NK-92 (cell line): ENCODE results near the gene AKNA.

Experiments
- DNase-seq: peaks from one replicate; lab custom pipeline; 2025; ENCODE audit not compliant: unreplicated experiment; lab: John Stamatoyannopoulos, UW

AKNA gene

DNA sequence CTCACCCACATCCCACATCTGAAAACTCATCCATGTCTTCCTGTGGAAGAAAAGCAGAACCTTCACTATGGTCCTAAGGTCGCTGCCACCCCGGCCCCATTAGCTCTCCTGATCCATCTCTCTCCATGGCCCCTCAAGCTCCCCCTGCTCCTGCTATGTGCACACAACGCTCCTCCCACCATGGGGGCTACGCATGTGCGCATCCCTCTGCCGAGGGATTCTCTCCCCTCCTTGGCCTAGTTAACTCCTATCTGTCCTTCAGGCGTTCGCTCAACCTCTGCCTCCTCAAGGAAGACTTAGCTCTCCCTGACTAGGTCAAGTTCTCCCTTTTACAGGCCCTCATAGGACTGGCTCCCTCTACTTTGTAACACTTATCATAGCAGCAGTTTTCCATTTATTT, 9.8 kb downstream of the AKNA start:
- no peak for DNase-seq

- DNase-seq, result no peak
These were observed 11.0 kb downstream of the AKNA start for GRCh38 chr9:114376586-114377445.

DNA sequence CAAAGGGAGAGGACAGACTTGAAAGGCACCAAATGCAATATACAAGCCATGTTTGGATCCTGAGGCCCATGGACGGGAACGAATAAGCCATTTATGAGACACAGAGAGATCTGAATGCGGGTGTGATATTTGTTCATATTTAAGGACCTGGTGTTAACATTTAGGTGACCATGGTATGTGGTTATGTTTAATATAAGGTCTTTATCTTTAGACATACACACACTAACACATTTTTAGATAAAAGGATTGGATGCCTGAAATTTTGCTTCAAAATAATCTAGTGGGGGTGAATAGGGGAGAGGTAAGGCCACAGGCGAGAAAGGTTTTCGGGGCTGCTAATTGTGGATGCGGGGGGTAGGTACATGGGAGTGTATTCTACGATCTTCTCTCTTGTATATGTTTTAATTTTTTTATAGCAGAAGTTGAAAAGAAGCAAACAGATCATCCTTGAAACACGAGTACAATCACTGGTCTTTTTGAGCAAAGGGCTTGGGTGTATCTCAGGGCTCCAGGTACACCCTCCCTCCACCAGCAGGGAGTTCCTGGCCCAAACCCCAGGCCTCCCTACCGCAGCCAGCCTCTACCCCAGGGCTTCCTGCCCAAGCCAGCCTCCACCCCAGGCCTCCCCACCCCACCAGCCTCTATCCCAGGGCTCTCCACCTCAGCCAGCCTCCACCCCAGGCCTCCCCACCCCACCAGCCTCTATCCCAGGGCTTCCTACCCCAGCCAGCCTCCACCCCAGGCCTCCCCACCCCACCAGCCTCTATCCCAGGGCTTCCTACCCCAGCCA, 12.2 kb downstream of the AKNA start:
- DNase-seq, result no peak

DNA sequence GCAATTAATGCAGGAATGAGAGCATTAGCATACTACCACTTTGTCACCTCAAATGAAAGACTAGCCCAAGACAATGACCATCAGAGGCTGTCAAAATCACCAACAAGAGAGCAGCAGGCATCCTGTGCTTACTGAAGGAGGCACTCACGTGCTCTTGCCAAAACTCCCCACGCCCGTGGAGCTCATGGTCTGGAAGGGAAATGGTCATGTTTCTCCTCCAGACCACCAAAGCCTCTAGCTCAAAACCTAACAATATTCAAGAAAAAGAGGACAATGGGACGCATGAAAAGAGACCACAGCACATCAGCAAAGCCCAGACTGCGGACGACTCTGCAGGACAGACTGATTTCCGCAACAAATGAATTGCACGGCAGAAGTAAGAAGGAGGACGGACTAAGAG, 12.8 kb downstream of the AKNA start:
- no peak for DNase-seq

GRCh38 chr9:114373960-114374730, 13.6 kb downstream of the AKNA start:
- DNase-seq, result no peak

- DNase-seq, result peak; percentile 40
These were observed 14.8 kb downstream of the AKNA start for GRCh38 chr9:114372921-114373448.

GRCh38 chr9:114371973-114372917, 15.5 kb downstream of the AKNA start:
- no peak for DNase-seq

DNA sequence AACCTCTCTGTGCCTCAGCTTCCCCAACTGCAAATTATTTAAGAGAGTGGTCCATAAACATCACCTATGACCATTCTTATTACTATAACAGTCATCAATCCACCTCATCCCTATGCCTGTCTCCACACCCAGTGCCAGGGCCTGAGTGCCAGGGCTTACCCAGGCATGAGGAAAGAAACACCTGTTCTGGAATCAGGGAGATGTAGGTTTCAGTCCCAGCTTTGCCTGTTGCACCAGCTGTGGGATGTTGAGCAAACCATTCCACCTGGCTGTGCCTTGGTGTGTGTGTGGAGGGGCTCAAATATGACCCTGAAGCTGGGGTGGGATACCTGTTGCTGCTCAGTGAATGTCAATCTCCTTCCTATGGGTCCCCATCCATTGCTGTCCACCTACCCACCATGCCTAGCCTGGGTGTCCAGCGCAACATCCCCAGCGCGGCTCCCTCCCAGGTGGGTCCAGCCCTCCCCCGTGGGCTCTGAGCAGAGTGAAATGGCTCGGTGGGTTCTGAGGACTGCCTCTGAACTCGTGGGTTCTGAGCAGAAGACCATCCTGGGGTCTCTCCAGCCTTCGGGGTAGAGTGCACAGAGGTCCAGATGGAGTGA, 16.3 kb downstream of the AKNA start:
- no peak for DNase-seq

DNA sequence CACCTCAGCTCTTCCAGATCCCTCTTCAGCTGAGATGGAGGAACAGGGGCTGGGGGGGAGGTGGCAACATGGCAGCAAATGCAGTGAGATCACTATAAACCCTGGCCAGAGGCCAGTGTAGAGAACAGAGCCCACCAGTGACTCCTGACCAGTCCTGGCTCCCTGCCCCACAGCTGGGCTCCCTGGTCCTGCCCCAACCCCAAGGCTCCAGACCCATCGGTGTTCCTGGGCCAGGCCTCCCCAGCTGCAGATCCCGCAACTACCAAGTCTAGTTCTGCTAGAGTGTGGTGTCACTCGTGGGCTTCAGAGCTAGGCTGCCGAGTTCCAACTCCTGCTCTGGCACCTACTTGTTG, 16.8 kb downstream of the AKNA start:
- DNase-seq, result no peak

GRCh38 chr9:114370251-114370967, 17.4 kb downstream of the AKNA start:
- DNase-seq, result no peak

GRCh38 chr9:114369216-114370130, 18.3 kb downstream of the AKNA start:
- DNase-seq, result no peak

DNA sequence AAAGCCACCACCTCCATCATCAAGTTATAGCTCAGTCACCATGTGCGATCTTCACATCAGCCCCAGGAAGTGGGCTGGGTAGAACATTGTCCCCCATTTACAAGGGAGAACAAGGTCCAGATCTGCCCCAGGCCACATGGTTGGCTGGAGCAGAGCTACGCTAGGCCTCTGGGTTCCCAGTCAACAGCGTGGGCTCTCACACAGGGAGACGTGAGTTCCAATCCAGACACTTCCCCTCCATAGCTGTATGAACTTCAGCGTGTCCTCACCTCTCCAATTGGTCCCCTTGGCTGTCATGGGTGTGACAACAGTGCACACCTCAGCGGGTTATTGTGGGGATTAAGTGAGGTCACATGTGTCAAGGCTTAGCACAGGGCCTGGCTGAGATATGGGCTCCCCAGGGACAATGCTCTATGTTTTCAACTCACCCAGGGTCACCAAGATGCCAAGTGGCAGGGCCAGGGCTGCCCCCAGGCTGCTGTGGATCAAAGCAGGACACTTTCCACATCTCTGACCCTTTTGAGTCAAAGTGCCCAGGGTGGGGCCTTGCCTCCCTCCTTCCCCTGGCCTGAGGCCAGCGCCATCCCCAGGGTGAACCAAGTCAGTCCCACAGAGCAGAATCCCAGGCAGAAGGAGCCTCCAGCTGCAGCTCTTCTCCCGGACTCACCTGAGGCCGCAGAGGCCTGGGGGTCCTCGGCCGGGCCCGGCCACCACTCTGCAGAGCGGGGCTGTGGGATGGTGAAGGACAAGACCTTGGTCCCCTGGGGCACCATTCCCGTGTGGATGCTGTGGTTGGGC, 19.8 kb downstream of the AKNA start:
- no peak for DNase-seq

- no peak for DNase-seq
These were observed 20.4 kb downstream of the AKNA start for GRCh38 chr9:114367366-114367765.

GRCh38 chr9:114366334-114367128, 21.3 kb downstream of the AKNA start:
- DNase-seq, result no peak

GRCh38 chr9:114365194-114365593, 22.6 kb downstream of the AKNA start:
- no peak for DNase-seq
